Hepatocyte (in vitro differentiated cells): Measurements from ENCODE around the gene TWIST2.

ENCODE experiments used
- EZH2 ChIP-seq: fragments of 200-600 bp; sonication (generic); IDR thresholded peaks from 2 replicates; pipeline ENCODE4 v1.6.1; 2016; ENCODE audit warnings: antibody characterized with exemption, mild to moderate bottlenecking, borderline replicate concordance
- EZH2phosphoT487 ChIP-seq: fragments of 200-600 bp; sonication (generic); IDR thresholded peaks from one replicate; pipeline ENCODE4 v1.6.1; 2018; ENCODE audit warnings: antibody characterized with exemption, mild to moderate bottlenecking, low read depth, moderate library complexity; ENCODE audit not compliant: unreplicated experiment, severe bottlenecking
- TF ChIP-seq, protein P1 (sequence below): fragments of 200-600 bp; sonication (generic); IDR thresholded peaks from 2 replicates; pipeline ENCODE4 v1.5.1; 2016; ENCODE audit warnings: antibody characterized with exemption, mild to moderate bottlenecking; ENCODE audit not compliant: poor library complexity

DNA sequence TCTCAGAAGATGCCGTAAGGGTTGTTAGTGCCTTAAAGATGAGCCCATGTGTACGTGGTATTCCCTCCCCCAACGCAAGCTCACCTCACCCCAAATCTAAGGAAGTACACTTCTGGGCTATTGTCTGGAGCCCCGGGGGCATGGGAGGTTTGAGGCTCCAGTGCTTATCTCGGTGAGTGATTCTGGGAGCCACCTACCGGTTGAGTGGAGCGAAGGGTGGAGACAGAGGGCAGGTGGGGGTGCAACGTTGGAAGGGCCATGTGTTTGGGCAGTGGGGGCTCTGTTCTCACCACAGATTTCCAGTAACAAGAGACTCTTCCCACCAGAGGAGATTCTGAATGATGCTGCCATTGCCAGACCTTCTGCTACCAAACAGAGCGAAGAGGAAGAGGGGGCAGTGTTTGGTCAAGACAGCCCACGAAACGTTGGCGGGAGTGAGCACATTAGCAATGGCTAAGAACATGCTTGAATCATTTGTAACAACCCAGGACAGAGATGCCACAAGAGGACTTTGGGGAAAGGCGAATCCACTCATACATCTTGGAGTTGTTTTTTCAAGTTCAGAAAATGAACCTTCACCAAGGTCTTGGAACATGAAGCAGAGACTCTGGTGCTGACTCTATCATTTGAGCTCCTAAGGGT is 38.7 kb downstream of the TWIST2 start:
- TF ChIP-seq, protein P1, sequence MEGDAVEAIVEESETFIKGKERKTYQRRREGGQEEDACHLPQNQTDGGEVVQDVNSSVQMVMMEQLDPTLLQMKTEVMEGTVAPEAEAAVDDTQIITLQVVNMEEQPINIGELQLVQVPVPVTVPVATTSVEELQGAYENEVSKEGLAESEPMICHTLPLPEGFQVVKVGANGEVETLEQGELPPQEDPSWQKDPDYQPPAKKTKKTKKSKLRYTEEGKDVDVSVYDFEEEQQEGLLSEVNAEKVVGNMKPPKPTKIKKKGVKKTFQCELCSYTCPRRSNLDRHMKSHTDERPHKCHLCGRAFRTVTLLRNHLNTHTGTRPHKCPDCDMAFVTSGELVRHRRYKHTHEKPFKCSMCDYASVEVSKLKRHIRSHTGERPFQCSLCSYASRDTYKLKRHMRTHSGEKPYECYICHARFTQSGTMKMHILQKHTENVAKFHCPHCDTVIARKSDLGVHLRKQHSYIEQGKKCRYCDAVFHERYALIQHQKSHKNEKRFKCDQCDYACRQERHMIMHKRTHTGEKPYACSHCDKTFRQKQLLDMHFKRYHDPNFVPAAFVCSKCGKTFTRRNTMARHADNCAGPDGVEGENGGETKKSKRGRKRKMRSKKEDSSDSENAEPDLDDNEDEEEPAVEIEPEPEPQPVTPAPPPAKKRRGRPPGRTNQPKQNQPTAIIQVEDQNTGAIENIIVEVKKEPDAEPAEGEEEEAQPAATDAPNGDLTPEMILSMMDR = no peak
- TF ChIP-seq EZH2 (no peak), EZH2phosphoT487 (no peak)
